NB4 (cell line): ENCODE data around the gene TLE5.

Source experiments
- DNase-seq: peaks from one replicate; pipeline ENCODE4 v3.0.0; 2010; ENCODE audit warnings: low read depth
- H3K4me3 ChIP-seq: one replicate; pipeline ENCODE4 v1.5.1; 2011; ENCODE audit warnings: mild to moderate bottlenecking, low read depth, low read length, moderate library complexity
- MYC ChIP-seq: IDR thresholded peaks from 2 replicates; pipeline ENCODE4 v1.6.1; 2011; ENCODE audit warnings: low read depth, low read length
- POLR2A ChIP-seq: IDR thresholded peaks from 2 replicates; pipeline ENCODE4 v1.6.1; 2011; ENCODE audit warnings: mild to moderate bottlenecking; ENCODE audit not compliant: insufficient read length; ENCODE audit errors: extremely low read depth
- TF ChIP-seq, protein P1 (sequence below): IDR thresholded peaks from 2 replicates; pipeline ENCODE4 v1.6.1; 2011; ENCODE audit warnings: low read depth, low read length
- TF ChIP-seq, protein P2 (sequence below): IDR thresholded peaks from one replicate; pipeline ENCODE4 v1.5.1; 2012; ENCODE audit warnings: low read depth, low read length

TLE5 gene

DNA sequence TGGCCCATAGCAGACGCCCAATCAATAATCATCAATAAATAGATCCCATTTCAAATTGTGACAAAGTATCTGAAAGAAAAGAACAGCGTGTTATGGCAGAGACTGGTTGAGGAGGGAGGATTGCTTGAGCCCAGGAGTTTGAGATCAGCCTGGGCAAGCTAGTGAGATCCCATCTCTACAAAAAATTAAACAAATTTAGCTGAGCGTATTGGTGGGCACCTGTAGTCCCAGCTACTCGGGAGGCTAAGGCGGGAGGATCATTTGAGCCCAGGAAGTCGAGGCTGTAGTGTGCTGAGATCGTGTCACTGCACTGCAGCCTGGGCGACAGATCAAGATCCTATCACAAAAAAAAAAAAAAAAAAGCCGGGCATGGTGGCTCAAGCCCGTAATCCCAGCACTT, 25.5 kb upstream of the TLE5 start:
- H3K4me3 ChIP-seq: no peak overlapping the region
- TF ChIP-seq MYC (no peak), POLR2A (no peak)
- TF ChIP-seq, protein P1, sequence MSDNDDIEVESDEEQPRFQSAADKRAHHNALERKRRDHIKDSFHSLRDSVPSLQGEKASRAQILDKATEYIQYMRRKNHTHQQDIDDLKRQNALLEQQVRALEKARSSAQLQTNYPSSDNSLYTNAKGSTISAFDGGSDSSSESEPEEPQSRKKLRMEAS: no peak
- TF ChIP-seq, protein P2, sequence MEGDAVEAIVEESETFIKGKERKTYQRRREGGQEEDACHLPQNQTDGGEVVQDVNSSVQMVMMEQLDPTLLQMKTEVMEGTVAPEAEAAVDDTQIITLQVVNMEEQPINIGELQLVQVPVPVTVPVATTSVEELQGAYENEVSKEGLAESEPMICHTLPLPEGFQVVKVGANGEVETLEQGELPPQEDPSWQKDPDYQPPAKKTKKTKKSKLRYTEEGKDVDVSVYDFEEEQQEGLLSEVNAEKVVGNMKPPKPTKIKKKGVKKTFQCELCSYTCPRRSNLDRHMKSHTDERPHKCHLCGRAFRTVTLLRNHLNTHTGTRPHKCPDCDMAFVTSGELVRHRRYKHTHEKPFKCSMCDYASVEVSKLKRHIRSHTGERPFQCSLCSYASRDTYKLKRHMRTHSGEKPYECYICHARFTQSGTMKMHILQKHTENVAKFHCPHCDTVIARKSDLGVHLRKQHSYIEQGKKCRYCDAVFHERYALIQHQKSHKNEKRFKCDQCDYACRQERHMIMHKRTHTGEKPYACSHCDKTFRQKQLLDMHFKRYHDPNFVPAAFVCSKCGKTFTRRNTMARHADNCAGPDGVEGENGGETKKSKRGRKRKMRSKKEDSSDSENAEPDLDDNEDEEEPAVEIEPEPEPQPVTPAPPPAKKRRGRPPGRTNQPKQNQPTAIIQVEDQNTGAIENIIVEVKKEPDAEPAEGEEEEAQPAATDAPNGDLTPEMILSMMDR: no peak
- no peak for DNase-seq

DNA sequence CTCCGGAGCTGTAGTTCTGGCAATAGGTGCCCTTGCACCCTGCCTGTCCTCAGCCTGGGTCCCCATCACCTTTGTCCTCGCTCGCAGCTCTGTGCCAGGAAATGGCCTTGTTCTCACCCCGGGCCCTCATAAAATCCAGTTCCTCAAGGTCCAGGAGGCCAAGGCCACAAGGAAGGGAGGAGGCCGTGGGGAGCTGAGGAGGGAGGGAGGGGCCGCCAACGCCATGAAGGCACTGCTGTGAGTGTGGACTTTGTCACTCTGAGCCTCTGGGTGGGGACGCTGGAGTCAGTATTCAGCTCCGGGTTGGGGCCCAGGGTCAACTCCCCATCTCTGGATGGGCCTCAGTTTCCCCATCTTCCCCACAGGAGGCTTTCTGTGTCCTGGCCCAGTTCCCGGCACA, 22.6 kb upstream of the TLE5 start:
- TF ChIP-seq, protein P1: no peak
- TF ChIP-seq MYC (no peak), POLR2A (no peak)
- TF ChIP-seq, protein P2: no peak
- H3K4me3 ChIP-seq: no peak overlapping the region
- no peak for DNase-seq

DNA sequence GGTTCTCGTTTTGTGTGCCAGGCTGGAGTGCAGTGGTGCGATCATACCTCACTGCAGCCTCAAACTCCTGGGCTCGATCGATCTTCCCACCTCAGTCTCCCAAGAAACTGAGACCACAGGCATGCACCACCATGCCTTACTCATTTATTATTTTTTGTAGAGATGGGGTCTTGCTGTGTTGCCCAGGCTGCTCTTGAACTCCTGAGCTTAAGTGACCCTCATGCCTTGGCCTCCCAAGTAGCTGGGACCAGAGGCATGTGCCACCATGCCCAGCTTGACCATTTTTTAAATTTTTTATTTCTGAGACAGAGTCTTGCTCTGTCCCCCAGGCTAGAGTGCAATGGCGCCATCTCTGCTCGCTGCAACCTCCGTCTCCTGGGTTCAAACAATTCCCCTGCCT, 21.7 kb upstream of the TLE5 start:
- H3K4me3 ChIP-seq: no peak overlapping the region
- TF ChIP-seq, protein P2: no peak
- TF ChIP-seq, protein P1: no peak
- TF ChIP-seq MYC: no peak
- TF ChIP-seq POLR2A: no peak
- no peak for DNase-seq

DNA sequence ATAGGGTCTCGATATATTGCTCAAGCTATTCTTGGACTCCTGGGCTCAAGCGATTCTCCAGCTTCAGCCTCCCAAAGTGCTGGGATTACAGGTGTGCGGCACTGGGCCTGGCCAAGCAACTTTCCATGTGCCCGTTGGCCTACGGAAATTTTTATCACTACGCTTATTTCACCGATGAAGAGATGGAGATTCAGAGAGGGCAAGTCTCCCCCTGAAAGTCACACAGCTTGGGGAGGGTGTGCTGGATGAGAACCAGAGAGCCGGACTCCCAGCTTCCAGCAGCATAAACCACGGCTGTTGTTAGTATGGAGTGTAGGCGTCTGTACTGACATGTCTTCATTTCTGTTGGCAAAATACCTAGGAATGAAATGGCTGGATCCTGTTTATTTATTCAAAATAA, 20.0 kb upstream of the TLE5 start:
- DNase-seq: no peak
- TF ChIP-seq, protein P2: no peak
- no peak for TF ChIP-seq MYC
- TF ChIP-seq, protein P1: no peak
- TF ChIP-seq POLR2A: no peak
- H3K4me3 ChIP-seq: no peak overlapping the region

DNA sequence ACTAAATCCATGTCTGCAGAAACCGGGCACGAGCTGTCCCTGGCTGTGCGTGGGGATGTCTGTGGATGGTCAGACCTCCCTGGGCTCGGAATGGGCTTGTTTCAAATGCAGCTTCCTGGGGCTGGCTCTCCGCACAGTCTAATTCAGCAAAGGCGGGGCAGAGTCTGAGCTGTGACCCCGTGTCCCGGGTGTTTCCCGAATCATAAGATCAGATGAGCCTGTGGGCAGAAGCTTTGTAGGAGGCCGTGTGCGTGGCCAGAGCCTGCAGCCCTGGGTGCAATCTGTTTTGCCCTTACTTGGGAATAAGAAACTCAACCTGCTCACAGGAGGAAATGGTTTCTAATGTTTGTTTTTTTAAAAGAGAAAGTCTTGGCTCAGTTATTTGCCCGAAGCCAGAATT, 18.0 kb upstream of the TLE5 start:
- no peak overlapping the region for H3K4me3 ChIP-seq
- TF ChIP-seq, protein P2: no peak
- TF ChIP-seq MYC (no peak), POLR2A (no peak)
- TF ChIP-seq, protein P1: no peak
- DNase-seq: no peak

DNA sequence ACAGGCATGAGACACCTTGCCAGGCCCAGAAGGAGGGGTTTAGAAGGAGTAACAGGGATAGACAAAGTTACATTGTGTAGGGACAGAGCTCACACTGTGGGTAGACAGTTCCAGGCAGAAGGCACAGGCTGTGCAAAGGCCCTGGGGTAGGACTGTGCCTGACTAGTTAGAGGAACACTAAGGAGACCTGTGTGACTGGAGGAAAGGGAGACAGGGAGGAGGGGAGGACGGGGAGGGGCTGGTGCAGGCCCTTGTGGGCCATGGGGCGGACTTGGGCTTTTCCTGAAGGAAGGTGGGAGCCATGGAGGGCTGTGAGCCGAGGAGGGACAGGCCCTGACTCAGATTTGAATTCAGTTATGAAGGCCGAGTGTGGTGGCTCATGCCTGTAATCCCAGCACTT, 17.3 kb upstream of the TLE5 start:
- no peak for DNase-seq
- H3K4me3 ChIP-seq: no peak overlapping the region
- TF ChIP-seq, protein P2: no peak
- TF ChIP-seq, protein P1: no peak
- no peak for TF ChIP-seq POLR2A
- no peak for TF ChIP-seq MYC
